Keratinocyte (primary cell): ENCODE results near the gene ZNF254.
"Not testable (repeated sequence)": the region's sequence is repeated elsewhere in the genome, so short reads cannot be mapped to it uniquely, and the experiment has no call there.

ENCODE experiments used
- CTCF ChIP-seq, 3 experiments: IDR thresholded peaks in 1 of 3; conservative IDR thresholded peaks in 1 of 3; optimal IDR thresholded peaks in 1 of 3; 2 replicates in 2 of 3; 3 replicates in 1 of 3; pipeline versions ENCODE3 to v1.5.1; 2011; ENCODE audit warnings: low read length in 3 of 3, mild to moderate bottlenecking in 3 of 3, moderate library complexity in 2 of 3, control low read depth in 1 of 3, inconsistent platforms in 1 of 3; ENCODE audit not compliant: insufficient read depth in 2 of 3; ENCODE audit errors: extremely low read depth in 1 of 3
- EZH2 ChIP-seq: IDR thresholded peaks from one replicate; pipeline ENCODE4 v1.6.1; 2012; ENCODE audit warnings: inconsistent platforms, mild to moderate bottlenecking, low read length, moderate library complexity

GRCh38 chr19:24075530-24075929 lies 11.5 kb upstream of the ZNF254 start:
- TF ChIP-seq CTCF (optimal IDR thresholded peaks at IDR 0.05 in 1 of 3, IDR thresholded peaks at IDR 0.05 in 1 of 3, conservative IDR thresholded peaks at IDR 0.05 in 1 of 3; ENCODE audit: extremely low read depth in 1 of 3, insufficient read depth in 2 of 3, low read length in 3 of 3); EZH2: not testable (repeated sequence)
